GM12891 (cell line): ENCODE results near the gene FGF2.
"Not testable (repeated sequence)": the region's sequence is repeated elsewhere in the genome, so short reads cannot be mapped to it uniquely, and the experiment has no call there.

ENCODE experiments used
- DNase-seq: peaks from one replicate; pipeline ENCODE4 v3.0.0; 2011; ENCODE audit warnings: low spot score; ENCODE audit not compliant: insufficient read length
- FAIRE-seq: peaks from 2 replicates; lab custom pipeline; 2011; peaks lifted over from hg19 to GRCh38; lab: Jason Lieb, UNC
- PAX5 ChIP-seq: IDR thresholded peaks from 2 replicates; pipeline ENCODE4 v1.6.1; 2011; ENCODE audit warnings: low read length, moderate library complexity, mild to moderate bottlenecking; ENCODE audit not compliant: insufficient read depth, severe bottlenecking
- POLR2A ChIP-seq: IDR thresholded peaks from 2 replicates; pipeline ENCODE4 v1.6.1; 2011; ENCODE audit warnings: low read depth, low read length, control low read depth
- POLR2AphosphoS5 ChIP-seq: IDR thresholded peaks from 2 replicates; pipeline ENCODE4 v1.6.1; 2011; ENCODE audit warnings: low read depth, low read length, control low read depth
- POU2F2 ChIP-seq: IDR thresholded peaks from 2 replicates; pipeline ENCODE4 v1.6.1; 2011; ENCODE audit warnings: low read depth, mild to moderate bottlenecking, control low read depth, low read length, moderate library complexity
- SPI1 ChIP-seq: IDR thresholded peaks from 2 replicates; pipeline ENCODE4 v1.6.1; 2011; ENCODE audit warnings: low read depth, low read length, control low read depth
- TAF1 ChIP-seq: IDR thresholded peaks from 2 replicates; pipeline ENCODE4 v1.6.1; 2011; ENCODE audit warnings: low read depth, low read length, control low read depth

FGF2 gene

GRCh38 chr4:122830426-122831095, 3.9 kb downstream of the FGF2 start:
- TF ChIP-seq POLR2A: no peak
- FAIRE-seq (no peak), DNase-seq (no peak)

GRCh38 chr4:122831515-122832196, 5.0 kb downstream of the FGF2 start:
- FAIRE-seq (no peak), DNase-seq (no peak)

GRCh38 chr4:122832732-122833131, 6.1 kb downstream of the FGF2 start:
- no peak for TF ChIP-seq PAX5
- no peak for TF ChIP-seq SPI1
- no peak for TF ChIP-seq POLR2A
- no peak for TF ChIP-seq POLR2AphosphoS5
- TF ChIP-seq TAF1: no peak
- TF ChIP-seq POU2F2: no peak
- DNase-seq: no peak
- FAIRE-seq: peak; percentile 5

More at GRCh38 chr4:122831515-122832196, 5.0 kb downstream of the FGF2 start:
- no peak for TF ChIP-seq TAF1
- no peak for TF ChIP-seq POU2F2
- no peak for TF ChIP-seq PAX5
- TF ChIP-seq SPI1: no peak
- no peak for TF ChIP-seq POLR2AphosphoS5

- no peak for FAIRE-seq
- TF ChIP-seq POU2F2 (no peak), SPI1 (no peak), POLR2A (no peak), PAX5 (no peak), POLR2AphosphoS5 (no peak), TAF1 (no peak)
- DNase-seq: no peak
These were observed 7.4 kb downstream of the FGF2 start for GRCh38 chr4:122833999-122834398.

GRCh38 chr4:122836941-122837340, 10.3 kb downstream of the FGF2 start:
- no peak for TF ChIP-seq TAF1
- TF ChIP-seq SPI1: no peak
- no peak for TF ChIP-seq POLR2A
- TF ChIP-seq POLR2AphosphoS5: no peak
- no peak for TF ChIP-seq POU2F2
- TF ChIP-seq PAX5: no peak
- DNase-seq: no peak
- no peak for FAIRE-seq

- DNase-seq (no peak), FAIRE-seq (no peak)
- no peak for TF ChIP-seq SPI1
These were observed 11.4 kb downstream of the FGF2 start for GRCh38 chr4:122838034-122838433.

GRCh38 chr4:122842392-122842791, 15.8 kb downstream of the FGF2 start:
- TF ChIP-seq POLR2A (no peak), SPI1 (no peak), POLR2AphosphoS5 (no peak), TAF1 (no peak), PAX5 (no peak), POU2F2 (no peak)
- no peak for DNase-seq
- FAIRE-seq: no peak

GRCh38 chr4:122842984-122843531, 16.4 kb downstream of the FGF2 start:
- TF ChIP-seq POLR2A (no peak), POU2F2 (no peak), SPI1 (no peak), PAX5 (no peak), TAF1 (no peak), POLR2AphosphoS5 (no peak)
- FAIRE-seq (no peak), DNase-seq (no peak)

GRCh38 chr4:122844391-122844790, 17.8 kb downstream of the FGF2 start:
- DNase-seq, FAIRE-seq: not testable (repeated sequence)

GRCh38 chr4:122845066-122845465, 18.4 kb downstream of the FGF2 start:
- TF ChIP-seq SPI1: no peak
- TF ChIP-seq PAX5: no peak
- no peak for TF ChIP-seq POLR2A
- TF ChIP-seq POLR2AphosphoS5: no peak
- no peak for TF ChIP-seq TAF1
- TF ChIP-seq POU2F2: no peak
- DNase-seq: no peak
- FAIRE-seq: no peak
